GM18511 (cell line): ENCODE results near the gene FOXO3.

Experiments
- ATAC-seq: cut with Tn5 transposase; IDR thresholded peaks from one replicate; pipeline ENCODE4 v1.9.1; 2021; ENCODE audit warnings: mild to moderate bottlenecking, moderate library complexity; ENCODE audit not compliant: unreplicated experiment

FOXO3 gene

GRCh38 chr6:108574457-108575141 lies 13.9 kb downstream of the FOXO3 start:
- no peak for ATAC-seq

GRCh38 chr6:108575905-108576494 lies 15.3 kb downstream of the FOXO3 start:
- no peak for ATAC-seq

- ATAC-seq: no peak
Measured at GRCh38 chr6:108576709-108577108, 16.0 kb downstream of the FOXO3 start.

GRCh38 chr6:108578166-108578565 lies 17.4 kb downstream of the FOXO3 start:
- no peak for ATAC-seq

- no peak for ATAC-seq
Measured at GRCh38 chr6:108578595-108579327, 18.0 kb downstream of the FOXO3 start.

- ATAC-seq: no peak
Measured at GRCh38 chr6:108579328-108579721, 18.6 kb downstream of the FOXO3 start.

- ATAC-seq: no peak
Measured at GRCh38 chr6:108580646-108581045, 19.9 kb downstream of the FOXO3 start.

GRCh38 chr6:108581237-108581931 lies 20.7 kb downstream of the FOXO3 start:
- ATAC-seq: no peak

- ATAC-seq: no peak
Measured at GRCh38 chr6:108581932-108582475, 21.3 kb downstream of the FOXO3 start.

- ATAC-seq: no peak
Measured at GRCh38 chr6:108582618-108583017, 21.9 kb downstream of the FOXO3 start.

- ATAC-seq: no peak
Measured at GRCh38 chr6:108584323-108584722, 23.6 kb downstream of the FOXO3 start.

GRCh38 chr6:108585359-108585758 lies 24.6 kb downstream of the FOXO3 start:
- no peak for ATAC-seq

GRCh38 chr6:108585921-108586536 lies 25.3 kb downstream of the FOXO3 start:
- no peak for ATAC-seq

GRCh38 chr6:108587258-108588059 lies 26.7 kb downstream of the FOXO3 start:
- no peak for ATAC-seq

GRCh38 chr6:108588586-108588985 lies 27.9 kb downstream of the FOXO3 start:
- no peak for ATAC-seq

- no peak for ATAC-seq
Measured at GRCh38 chr6:108589244-108589791, 28.6 kb downstream of the FOXO3 start.

- no peak for ATAC-seq
Measured at GRCh38 chr6:108591040-108591816, 30.5 kb downstream of the FOXO3 start.

GRCh38 chr6:108592371-108593337 lies 31.9 kb downstream of the FOXO3 start:
- peak; percentile 91 for ATAC-seq
